K562 (cell line): ENCODE data around the gene WT1. TPM values are rescaled to one million over a fixed set of nuclear protein-coding genes. Genes with fewer than 3 reads are reported as not detected.
A peak's percentile ranks its signal among the peaks of the same experiment; 100 is the strongest.

Experiments used
- ARNT ChIP-seq, 2 experiments: fragments of 450-650 bp; IDR thresholded peaks; 2 replicates each; pipeline ENCODE4 v1.6.1; 2016; ENCODE audit warnings: mild to moderate bottlenecking in 1 of 2
- ATF1 ChIP-seq, 2 experiments: fragments of 450-650 bp in 1 of 2; IDR thresholded peaks; 2 replicates each; pipeline ENCODE4 v1.6.1; 2016; ENCODE audit warnings: missing compliant biosample characterization in 1 of 2, missing genetic modification characterization in 1 of 2
- ATF3 ChIP-seq, 2 experiments: fragments of 450-650 bp in 1 of 2; sonication (generic) in 1 of 2; formaldehyde crosslinking in 1 of 2; IDR thresholded peaks in 1 of 2; conservative IDR thresholded peaks in 1 of 2; 2 replicates each; pipeline versions ENCODE4 v1.6.1 to v1.8.1; 2016 to 2023; ENCODE audit warnings: mild to moderate bottlenecking in 2 of 2, moderate library complexity in 2 of 2, inconsistent platforms in 1 of 2, missing genetic modification reagents in 1 of 2
- CBFA2T2 ChIP-seq: fragments of 450-650 bp; conservative IDR thresholded peaks from 2 replicates; pipeline ENCODE4 v1.6.1; 2017; ENCODE audit warnings: mild to moderate bottlenecking
- CTBP1 ChIP-seq: fragments of 450-650 bp; IDR thresholded peaks from 2 replicates; pipeline ENCODE4 v1.6.1; 2016; ENCODE audit warnings: borderline replicate concordance
- DNMT1 ChIP-seq: fragments of 450-650 bp; IDR thresholded peaks from 2 replicates; pipeline ENCODE4 v1.6.1; 2016; ENCODE audit warnings: antibody characterized with exemption, mild to moderate bottlenecking
- E4F1 ChIP-seq: fragments of 250-450 bp; sonication (Bioruptor Pico); IDR thresholded peaks from 2 replicates; pipeline ENCODE4 v1.5.0; 2021; ENCODE audit warnings: mild to moderate bottlenecking, borderline replicate concordance
- FOSL1 ChIP-seq: fragments of 200-800 bp; sonication (Bioruptor generic); conservative IDR thresholded peaks from 2 replicates; pipeline ENCODE4 v1.6.1; 2016; ENCODE audit warnings: missing genetic modification characterization, missing compliant biosample characterization
- GTF3C2 ChIP-seq: IDR thresholded peaks from 3 replicates; pipeline ENCODE4 v1.6.1; 2011; ENCODE audit warnings: borderline replicate concordance, mild to moderate bottlenecking, moderate library complexity; ENCODE audit not compliant: insufficient read length; ENCODE audit errors: extremely low read depth
- NFRKB ChIP-seq: fragments of 450-650 bp; IDR thresholded peaks from 2 replicates; pipeline ENCODE4 v1.6.1; 2016; ENCODE audit warnings: low read depth
- NFYB ChIP-seq: IDR thresholded peaks from 2 replicates; pipeline ENCODE4 v1.6.1; 2011; ENCODE audit warnings: mild to moderate bottlenecking, moderate library complexity; ENCODE audit not compliant: insufficient read length; ENCODE audit errors: extremely low read depth
- POLR2H ChIP-seq: IDR thresholded peaks from 2 replicates; pipeline ENCODE4 v1.6.1; 2016; ENCODE audit warnings: missing genetic modification characterization, low read depth, mild to moderate bottlenecking, control low read depth, missing compliant biosample characterization, moderate library complexity
- PURB ChIP-seq: sonication (generic); formaldehyde crosslinking; IDR thresholded peaks from 2 replicates; pipeline ENCODE4 v1.9.0; 2021; ENCODE audit warnings: low read depth, mild to moderate bottlenecking, missing genetic modification reagents
- RBM25 ChIP-seq: fragments of 200-400 bp; formaldehyde crosslinking; IDR thresholded peaks from 2 replicates; pipeline ENCODE4 v1.6.1; 2018; ENCODE audit warnings: low read length, low read depth, moderate library complexity; ENCODE audit not compliant: severe bottlenecking
- SIX5 ChIP-seq, 2 experiments: IDR thresholded peaks; 2 replicates each; pipeline ENCODE4 v1.6.1; 2011; ENCODE audit warnings: low read length in 2 of 2, borderline replicate concordance in 1 of 2, low read depth in 1 of 2, mild to moderate bottlenecking in 1 of 2, moderate library complexity in 1 of 2; ENCODE audit not compliant: insufficient read depth in 1 of 2
- SMAD3 ChIP-seq: fragments of 450-650 bp; formaldehyde crosslinking; conservative IDR thresholded peaks from 2 replicates; pipeline ENCODE4 v1.4.0; 2020; ENCODE audit warnings: mild to moderate bottlenecking
- SMARCA5 ChIP-seq: fragments of 450-650 bp; IDR thresholded peaks from 2 replicates; pipeline ENCODE4 v1.6.1; 2016
- SMARCE1 ChIP-seq: fragments of 450-650 bp; IDR thresholded peaks from 2 replicates; pipeline ENCODE4 v1.7.1; 2016; ENCODE audit warnings: mild to moderate bottlenecking
- TAF9B ChIP-seq: fragments of 450-650 bp; IDR thresholded peaks from 2 replicates; pipeline ENCODE4 v1.6.1; 2018; ENCODE audit warnings: mild to moderate bottlenecking; ENCODE audit not compliant: partially characterized antibody
- TAL1 ChIP-seq: fragments of 450-650 bp; IDR thresholded peaks from 2 replicates; pipeline ENCODE4 v1.6.1; 2016; ENCODE audit warnings: mild to moderate bottlenecking
- ZBTB12 ChIP-seq: fragments of 250-450 bp; sonication (Bioruptor Pico); IDR thresholded peaks from 2 replicates; pipeline ENCODE4 v1.4.0; 2020
- ZNF23 ChIP-seq: fragments of 250-450 bp; sonication (Bioruptor Pico); IDR thresholded peaks from 2 replicates; pipeline ENCODE4 v1.4.0; 2020; ENCODE audit warnings: mild to moderate bottlenecking
- polyA plus RNA-seq, 8 experiments: library from polyadenylated mRNA; depleted of rRNA in 4 of 8; stranded (reverse) in 5 of 8; unstranded in 3 of 8; fragments of >200 nt; fragmentation: Nextera tagmentation in 2 of 8; fragmentation: Illumina TruSeq in 1 of 8; extraction: Ambion mirVana in 2 of 8; extraction: Trizol in 1 of 8; gene quantifications; 2 replicates each; pipeline versions ENCODE4 v1.2.1 to v1.2.3, GENCODE V29; 2011 to 2014; ENCODE audit warnings: inconsistent platforms in 1 of 8, missing spikeins in 1 of 8
- total RNA-seq, 7 experiments: library from RNA; depleted of rRNA in 6 of 7; stranded (reverse); fragments of >200 nt in 6 of 7; fragmentation: Illumina TruSeq in 2 of 7; extraction: Trizol in 2 of 7; gene quantifications; 2 replicates each; pipeline versions ENCODE4 v1.2.1 to v1.2.3, GENCODE V29; 2011 to 2021; ENCODE audit warnings: low replicate concordance in 1 of 7

Gene WT1
- total and polyA plus RNA-seq, 9 of the 15 experiments (the other 6 are each of a cell fraction or from before 2014, with no cell fraction given): 7.1 to 33.8 (median 19.4) TPM

- TF ChIP-seq E4F1 (no peak), DNMT1 (no peak), SIX5 (IDR thresholded peaks at IDR 0.05; ENCODE audit: borderline replicate concordance in 1 of 2, insufficient read depth in 1 of 2, low read depth in 1 of 2, low read length in 2 of 2) (no peak), PURB (CRISPR knock-in tag) (no peak), SMAD3 (no peak; the same call in 1 of the 2 replicates), ZNF23 (no peak), POLR2H (tag) (no peak), NFYB (no peak), TAL1 (peak; percentile 76), RBM25 (no peak), NFRKB (no peak), ATF3 (IDR thresholded peaks at IDR 0.05) (peak; percentile 99), ATF3 (CRISPR knock-in tag; conservative IDR thresholded peaks at IDR 0.05) (peak; percentile 97), ATF1 (CRISPR knock-in tag; IDR thresholded peaks at IDR 0.05) (no peak), ATF1 (tag; IDR thresholded peaks at IDR 0.05) (peak; percentile 71), SMARCE1 (peak; percentile 97), CTBP1 (no peak; the same call in 1 of the 2 replicates), ARNT (IDR thresholded peaks at IDR 0.05) (peak in 1 of 2 experiments; percentile 61; a peak in 1 of 4 replicates), FOSL1 (tag) (peak; percentile 94), GTF3C2 (no peak), CBFA2T2 (peak; percentile 71), TAF9B (no peak), ZBTB12 (CRISPR knock-in tag) (no peak; the same call in 1 of the 2 replicates), SMARCA5 (no peak)
These were observed 48.5 kb downstream of the WT1 start (continued) for GRCh38 chr11:32386770-32387377.
